Measurements from ENCODE around the gene BMI1.
"Not testable (repeated sequence)": the region's sequence is repeated elsewhere in the genome, so short reads cannot be mapped to it uniquely, and the experiment has no call there.

The BMI1 gene

DNA sequence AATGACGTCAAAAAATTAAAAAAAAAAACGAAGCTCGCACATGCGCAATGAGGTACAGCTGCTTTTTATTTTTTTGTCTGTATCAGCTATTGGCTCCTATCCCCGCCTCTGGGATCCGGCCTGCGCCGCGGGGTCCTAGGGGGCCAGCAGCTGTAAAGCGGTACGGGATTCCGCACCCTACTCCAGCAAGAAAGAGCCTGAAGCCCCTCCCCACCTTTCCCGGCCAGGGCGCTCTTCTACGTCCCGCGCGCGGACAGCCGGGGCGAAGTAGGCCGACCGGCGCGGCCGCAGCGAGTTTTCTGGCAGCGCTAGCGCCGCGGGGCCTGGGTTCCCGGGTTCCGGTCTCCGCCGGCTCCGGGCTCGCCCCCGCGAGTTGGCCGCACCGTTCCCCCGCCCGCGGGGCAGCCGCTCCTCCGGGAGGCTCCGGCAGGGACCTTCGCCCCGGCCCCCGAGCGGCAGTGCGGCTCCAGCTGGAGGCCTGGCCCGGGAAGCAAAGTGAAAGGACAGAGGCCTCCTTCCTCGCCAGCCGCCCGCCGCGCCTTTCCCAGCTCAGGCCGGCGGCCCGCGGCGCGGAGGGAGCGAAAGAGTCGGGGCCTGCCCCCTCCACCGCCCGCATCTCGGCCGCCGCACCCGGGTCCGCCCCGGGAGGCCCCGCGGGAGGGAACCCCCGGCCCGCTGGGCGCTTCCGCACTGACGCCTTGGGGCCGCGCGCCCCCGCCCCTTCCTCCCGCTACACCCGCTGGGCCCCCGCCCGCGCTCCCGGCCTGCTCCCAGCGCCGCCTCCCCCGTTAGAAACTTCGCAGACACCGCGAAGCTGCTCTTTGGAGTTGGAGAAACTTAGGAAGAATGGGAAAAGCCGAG is 19.7 kb downstream of the BMI1 start:
- DNase-seq, result peak; percentile 85 to 91 (median 87)

- peak in 2 of 3 donors; percentile 35 to 46 for DNase-seq
Observed at GRCh38 chr10:22341190-22341925, 20.5 kb downstream of the BMI1 start.

DNA sequence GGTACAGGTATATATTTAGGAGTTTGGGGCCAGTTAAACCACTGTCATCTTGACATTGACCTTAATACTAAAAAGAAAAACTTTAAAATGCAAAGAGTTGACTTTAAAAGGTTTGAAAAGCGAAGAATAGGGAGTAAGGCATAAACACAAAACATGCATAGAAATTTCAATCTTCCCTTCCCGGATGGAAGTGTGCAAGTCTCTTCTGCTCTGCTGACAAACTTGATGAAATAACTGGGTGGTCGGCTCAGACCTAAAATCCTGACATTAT is 21.0 kb downstream of the BMI1 start:
- DNase-seq, result no peak

- DNase-seq, result no peak
Observed at GRCh38 chr10:22342421-22342820, 21.5 kb downstream of the BMI1 start.

GRCh38 chr10:22343731-22344130 is 22.8 kb downstream of the BMI1 start:
- DNase-seq, result peak in 1 of 3 donors; percentile 58

DNA sequence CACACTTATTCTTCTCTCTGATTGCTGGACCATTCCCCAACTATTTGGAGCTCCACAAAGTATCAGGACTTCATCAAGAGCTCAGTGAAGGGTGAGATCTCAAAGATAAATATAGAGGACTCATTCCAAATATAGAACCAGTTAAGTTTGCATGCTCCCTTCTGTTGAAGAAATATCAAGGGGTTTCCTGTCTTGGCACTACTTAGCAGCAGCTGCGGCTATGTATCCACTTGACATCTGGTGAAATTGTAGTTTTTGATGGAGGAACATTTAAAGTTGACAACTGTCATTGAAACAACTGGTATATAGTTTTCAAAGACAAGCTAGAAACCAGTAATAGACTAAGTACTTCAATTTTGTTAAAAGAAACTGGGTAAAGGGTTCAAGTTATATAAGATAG is 23.4 kb downstream of the BMI1 start:
- DNase-seq, result no peak

- no peak for DNase-seq
Observed at GRCh38 chr10:22344781-22345300, 23.9 kb downstream of the BMI1 start.

DNA sequence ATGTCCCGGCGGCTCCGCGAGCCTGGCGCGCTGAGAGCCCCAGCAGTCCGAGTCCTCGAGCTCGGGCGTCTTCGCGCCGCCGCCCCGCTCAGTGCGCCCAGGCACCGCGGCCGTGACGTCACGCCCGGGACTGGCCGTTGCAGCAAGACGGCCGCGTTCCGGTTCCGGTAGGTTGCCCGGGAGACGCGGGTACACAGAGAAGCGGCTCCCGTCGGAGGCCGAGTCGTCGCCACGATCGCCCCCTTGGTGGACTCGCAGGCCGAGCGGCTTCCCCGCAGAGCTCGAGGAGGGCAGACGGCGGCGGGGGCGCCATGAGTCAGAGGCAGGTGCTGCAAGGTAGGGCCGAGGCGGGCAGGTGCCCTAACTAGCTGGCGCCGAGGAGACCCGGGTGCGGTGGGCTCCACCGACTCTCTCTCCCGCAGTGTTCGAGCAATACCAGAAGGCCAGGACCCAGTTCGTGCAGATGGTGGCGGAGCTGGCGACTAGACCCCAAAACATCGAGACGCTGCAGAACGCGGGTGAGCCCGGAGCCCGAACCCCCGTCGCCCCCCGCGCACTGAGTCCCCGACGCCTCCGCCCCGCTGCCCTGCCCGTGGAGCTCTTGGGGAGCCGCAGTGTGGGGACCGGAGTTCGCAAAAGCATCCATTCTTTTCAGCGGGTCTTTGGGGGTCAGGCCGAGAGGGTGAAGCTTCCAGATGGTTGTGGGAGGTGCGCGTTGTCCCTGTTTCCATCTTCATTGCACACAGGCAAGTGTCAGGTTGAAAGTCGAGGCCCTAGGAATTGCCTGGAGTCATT is 24.6 kb downstream of the BMI1 start, which contains the start of gene SPAG6:
TSS of gene SPAG6 (plus strand) at position 196 of the 795 bp plus-strand sequence. CDS start at position 312, 116 bp downstream.
- DNase-seq, result peak; percentile 78 to 87 (median 81)

- no peak for DNase-seq
Observed at GRCh38 chr10:22346096-22346661, 25.3 kb downstream of the BMI1 start.

DNA sequence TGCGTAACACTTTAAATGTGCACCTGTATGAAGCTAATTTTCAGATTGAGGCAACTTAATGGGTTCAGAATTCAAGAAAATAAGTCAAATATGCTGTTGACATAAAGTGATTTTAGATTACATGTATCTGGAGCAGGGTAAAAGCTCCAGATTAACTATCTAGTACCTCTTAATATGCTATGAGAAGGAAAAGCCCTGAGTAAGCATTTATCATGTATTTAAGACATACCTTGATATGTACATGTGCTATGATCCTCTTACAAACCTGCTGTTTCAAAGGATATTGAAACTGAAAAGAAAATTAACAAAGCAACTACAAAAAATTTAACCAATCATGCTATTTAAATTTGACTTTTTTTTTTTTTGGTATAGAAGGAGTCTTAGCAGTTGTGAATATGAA is 28.9 kb downstream of the BMI1 start:
- DNase-seq, result no peak

DNA sequence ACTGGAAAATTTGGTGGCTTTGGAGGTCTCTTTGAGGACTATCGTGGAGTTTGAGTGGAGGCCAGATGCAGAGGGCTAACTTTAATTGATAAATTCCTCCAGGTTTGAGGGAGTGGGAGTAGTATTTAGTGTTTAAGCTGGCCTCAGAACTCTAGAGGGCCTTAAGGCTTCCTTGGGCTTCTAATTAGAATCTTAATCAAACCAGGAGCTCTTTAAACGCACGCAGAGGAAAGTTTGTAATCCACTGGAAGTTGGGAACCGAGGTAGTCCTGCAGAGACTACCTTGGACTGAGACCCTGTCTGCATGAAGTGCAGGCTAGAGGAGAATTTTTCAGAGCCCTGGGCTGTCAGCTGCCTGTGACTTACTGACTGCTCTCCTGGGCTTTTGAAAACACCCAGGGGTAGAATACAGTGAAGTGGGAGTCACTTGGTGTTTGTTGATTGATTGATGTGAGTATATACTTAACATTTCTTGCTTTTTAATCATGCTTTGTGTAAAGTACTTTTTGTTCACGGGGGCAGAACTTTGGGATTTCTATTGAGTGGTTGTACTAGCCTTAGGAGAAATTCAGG is 30.3 kb downstream of the BMI1 start:
- no peak for DNase-seq

DNA sequence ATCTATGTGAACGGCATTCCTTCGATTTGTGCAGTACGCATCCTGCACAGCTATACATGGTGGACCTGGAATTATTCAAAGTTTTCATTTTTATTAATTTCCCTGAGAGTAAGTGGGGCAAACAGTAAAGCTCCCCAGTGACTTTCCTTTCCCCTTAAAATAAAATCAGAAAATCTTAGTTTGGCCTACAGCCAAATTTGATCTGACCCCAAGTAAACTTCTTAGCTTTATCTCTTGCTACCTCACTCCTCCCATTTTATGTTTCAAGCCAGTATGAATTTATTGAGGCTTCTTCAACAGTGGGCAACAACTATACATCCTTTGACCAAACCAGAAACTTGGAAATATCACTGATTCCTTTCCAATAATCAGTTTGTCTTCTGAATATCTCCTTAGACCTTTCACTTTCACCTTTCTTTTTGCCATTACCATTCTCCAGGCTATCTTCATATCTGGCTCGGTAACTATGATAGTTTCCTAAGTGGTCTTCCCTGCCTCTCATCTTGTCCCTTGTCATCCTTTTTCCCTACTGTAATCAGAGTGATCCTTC is 35.5 kb downstream of the BMI1 start:
- DNase-seq, result no peak

GRCh38 chr10:22357770-22358169 is 36.9 kb downstream of the BMI1 start:
- DNase-seq, result not testable (repeated sequence)

GRCh38 chr10:22363305-22363704 is 42.4 kb downstream of the BMI1 start:
- no peak for DNase-seq

GRCh38 chr10:22364407-22365140 is 43.7 kb downstream of the BMI1 start:
- no peak for DNase-seq

- DNase-seq, result peak; percentile 41 to 69 (median 62)
Observed at GRCh38 chr10:22365233-22365632, 44.3 kb downstream of the BMI1 start.

DNA sequence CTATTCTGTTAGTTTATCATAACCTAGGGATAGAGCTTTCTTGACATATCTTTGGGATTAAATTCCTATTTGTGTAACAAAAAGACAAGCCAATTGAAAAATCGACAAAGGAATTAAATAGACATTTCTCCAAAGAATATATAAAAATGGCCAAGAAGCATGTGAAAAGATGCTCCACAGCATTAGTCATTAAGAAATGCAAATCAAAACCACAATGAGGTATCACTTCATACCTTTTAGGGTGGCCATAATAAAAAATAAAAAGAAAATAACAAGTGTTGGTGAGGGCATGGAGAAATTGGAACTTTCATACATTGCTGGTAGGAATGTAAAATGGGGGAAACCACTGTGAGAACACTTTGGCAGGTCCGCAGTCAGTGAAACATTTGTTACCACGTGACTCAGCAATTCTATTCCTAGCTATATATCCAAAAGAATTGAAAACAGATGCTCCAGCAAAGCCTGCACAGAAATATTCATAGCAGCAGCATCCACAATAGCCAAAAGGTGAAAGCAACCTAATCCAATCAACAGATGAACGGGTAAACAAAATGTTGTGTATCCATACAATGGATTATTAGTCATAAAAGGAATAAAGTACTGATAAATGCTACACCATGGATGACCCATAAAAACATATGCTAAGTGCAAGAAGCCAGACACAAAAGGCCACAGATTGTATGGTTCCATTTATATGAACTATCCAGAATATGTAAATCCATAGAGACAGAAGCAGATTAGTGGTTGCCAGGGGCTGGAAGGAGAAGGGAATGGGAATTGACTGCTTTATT is 44.9 kb downstream of the BMI1 start:
- DNase-seq, result no peak

DNA sequence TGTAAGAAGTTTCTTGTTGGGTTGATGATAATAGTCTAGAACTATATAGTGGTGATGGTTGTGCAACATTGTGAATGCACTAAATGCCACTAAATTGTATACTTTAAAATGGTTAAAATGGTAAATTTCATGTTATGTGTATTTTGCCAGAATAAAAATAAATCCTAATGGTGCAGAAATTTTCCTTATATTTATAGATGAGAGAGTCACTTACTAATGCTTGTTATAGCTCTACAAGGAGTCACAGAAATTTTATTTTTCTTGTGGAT is 45.5 kb downstream of the BMI1 start:
- no peak for DNase-seq

DNA sequence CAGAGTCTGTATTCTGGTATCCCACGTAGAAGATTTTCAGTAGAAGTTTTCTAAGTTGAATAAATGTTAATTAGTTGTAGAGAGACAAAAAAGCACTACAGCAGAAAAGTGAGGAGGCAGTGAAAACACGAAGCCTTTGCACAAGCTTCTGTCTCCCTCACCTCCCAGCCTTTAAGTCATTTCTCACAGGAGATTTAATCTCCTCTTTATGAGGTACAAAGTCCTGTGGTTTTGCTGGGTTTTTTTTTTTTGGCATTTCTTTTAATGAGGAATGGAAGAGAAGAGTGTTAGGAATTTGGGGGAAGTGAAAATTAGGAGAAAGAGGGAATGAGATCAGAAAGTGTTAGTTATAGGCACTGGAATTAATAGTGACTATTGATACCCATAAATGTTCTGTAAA is 45.9 kb downstream of the BMI1 start:
- DNase-seq, result no peak

DNA sequence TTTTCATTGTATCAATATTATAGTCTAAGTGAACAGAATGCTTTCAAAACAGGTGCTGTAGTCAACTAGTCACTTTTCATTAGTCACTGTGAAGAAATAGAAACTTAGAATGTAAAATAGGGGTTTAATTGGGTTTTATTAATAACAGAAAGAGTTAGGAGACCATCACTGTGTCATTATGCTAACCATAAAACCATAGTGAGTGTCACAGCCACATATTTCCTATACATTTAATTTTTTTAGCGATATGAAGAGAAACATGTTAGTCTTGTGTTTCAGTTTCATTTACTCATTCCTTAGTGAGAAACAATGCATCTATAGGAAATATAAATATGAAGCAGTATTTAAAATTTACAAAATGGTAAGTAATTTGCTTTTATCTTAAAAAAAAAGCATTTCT is 46.6 kb downstream of the BMI1 start:
- DNase-seq, result no peak

DNA sequence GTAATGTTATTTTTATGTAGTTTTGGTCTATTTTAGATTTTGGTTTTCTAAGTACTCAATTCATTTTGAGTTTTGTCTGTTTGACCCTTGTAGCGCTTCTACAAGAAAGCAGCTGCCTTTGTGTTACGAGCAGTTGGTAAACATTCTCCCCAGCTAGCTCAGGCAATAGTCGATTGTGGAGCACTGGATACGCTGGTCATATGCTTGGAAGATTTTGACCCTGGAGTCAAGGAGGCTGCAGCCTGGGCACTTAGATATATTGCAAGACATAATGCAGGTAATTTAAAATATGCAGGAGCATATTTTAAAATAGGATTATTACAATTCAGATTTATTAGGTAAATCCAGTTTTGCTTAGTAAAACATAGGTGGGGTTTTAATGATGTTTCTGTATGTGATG is 47.5 kb downstream of the BMI1 start:
- DNase-seq, result no peak
